ENCODE results near the gene PIN1. TPM values are rescaled to one million over a fixed set of nuclear protein-coding genes. Genes with fewer than 3 reads are reported as not detected.

The PIN1 gene
- total and polyA plus RNA-seq, 2 of the 8 experiments (the other 6 are each of a cell fraction or from before 2014, with no cell fraction given) = 78.3 to 90.8 TPM

- Histone ChIP-seq H3K23ac (ENCODE audit: insufficient read length) (no peak overlapping the region), H2BK20ac (ENCODE audit: low read length) (no peak overlapping the region), H3K4ac (replicated peaks; ENCODE audit: insufficient read length, low read depth, low read length) (no peak overlapping the region), H3K14ac (ENCODE audit: insufficient read length) (no peak overlapping the region), H2BK120ac (replicated peaks; ENCODE audit: low read depth, low read length) (no peak overlapping the region), H3K36me3 (ENCODE audit: control insufficient read depth in 2 of 4, insufficient read depth in 4 of 4, low read length in 3 of 4) (peaks cover 0 to 12% (median 9%) of the 10 kb centered on the region in 4 experiments; a peak in 5 of 8 replicates), H3K9me3 (ENCODE audit: insufficient read depth in 2 of 2, low read depth in 1 of 2, low read length in 1 of 2) (no peaks in the 10 kb centered on the region), H3K23me2 (ENCODE audit: low read depth, low read length) (no peaks in the 10 kb centered on the region), H2BK12ac (ENCODE audit: low read depth, low read length) (no peak overlapping the region), H3K4me1 (replicated peaks in 1 of 4; ENCODE audit: control insufficient read depth in 3 of 4, insufficient read depth in 4 of 4, low read length in 3 of 4) (no peaks in the 10 kb centered on the region; a peak in 1 of 7 replicates), H3K27ac (ENCODE audit: low read depth, low read length) (no peak overlapping the region), H4K91ac (replicated peaks; ENCODE audit: insufficient read length, low read length) (no peak overlapping the region), H2AK5ac (ENCODE audit: low read depth, low read length) (no peak overlapping the region), H2BK5ac (ENCODE audit: low read depth, low read length) (no peak overlapping the region), H4K8ac (ENCODE audit: extremely low read depth, insufficient read depth, low read length) (no peak overlapping the region), H2AFZ (ENCODE audit: low read length) (no peak overlapping the region), H2BK15ac (ENCODE audit: low read length) (no peak overlapping the region), H3K18ac (ENCODE audit: extremely low read depth, low read length) (no peak overlapping the region), H3K9ac (replicated peaks in 1 of 4; ENCODE audit: extremely low read depth in 1 of 4, low read depth in 3 of 4, low read length in 3 of 4) (no peak overlapping the region), H3K56ac (replicated peaks; ENCODE audit: insufficient read length, low read depth, low read length) (no peak overlapping the region), H3K4me2 (ENCODE audit: insufficient read depth in 1 of 2, low read depth in 2 of 2, low read length in 2 of 2) (no peak overlapping the region), H3K4me3 (ENCODE audit: extremely low read depth in 1 of 4, insufficient read depth in 2 of 4, low read depth in 3 of 4, low read length in 4 of 4) (no peak overlapping the region), H3K27me3 (replicated peaks in 1 of 4; ENCODE audit: control insufficient read depth in 3 of 4, extremely low read depth in 1 of 4, insufficient read depth in 3 of 4, low read length in 3 of 4) (no peaks in the 10 kb centered on the region), H3K79me1 (ENCODE audit: low read depth, low read length) (no peaks in the 10 kb centered on the region; the same call in 1 of the 2 replicates), H4K5ac (ENCODE audit: insufficient read length, low read depth, low read length) (no peak overlapping the region), H4K20me1 (replicated peaks in 1 of 2; ENCODE audit: control insufficient read depth in 1 of 2, insufficient read depth in 2 of 2, low read length in 2 of 2) (peaks cover 1 to 5% of the 10 kb centered on the region in 2 experiments), H3K79me2 (ENCODE audit: control insufficient read depth in 1 of 2, insufficient read depth in 2 of 2, low read length in 2 of 2) (no peaks in the 10 kb centered on the region)
- no peak for FAIRE-seq
- POLR2A ChIA-PET (ENCODE audit: partially characterized antibody) = interaction anchor here (1.2 to 1.7 kb wide), 2 partner anchors 10 to 12 kb away, joined by 3 to 4 read pairs; no protein-coding TSS in a partner anchor
- CTCF ChIA-PET (ENCODE audit: partially characterized antibody) = interaction anchor here (1.2 to 3.5 kb wide), 2 partner anchors 8 to 11 kb away, joined by 3 to 18 read pairs; no protein-coding TSS in a partner anchor
- DNase-seq (ENCODE audit: low read depth in 1 of 2, low spot score in 2 of 2) = no peak
- no peak for TF ChIP-seq KDM5A (IDR thresholded peaks at IDR 0.05; ENCODE audit: low read length)
- no peak for TF ChIP-seq RAD21 (IDR thresholded peaks at IDR 0.05 in 1 of 2, conservative IDR thresholded peaks at IDR 0.05 in 1 of 2; ENCODE audit: low read depth in 2 of 2, low read length in 2 of 2)
- no peak for TF ChIP-seq RXRA (IDR thresholded peaks at IDR 0.05; ENCODE audit: insufficient read depth, low read depth, low read length)
- TF ChIP-seq FOSL1 (IDR thresholded peaks at IDR 0.05; ENCODE audit: insufficient read depth, low read depth, low read length) = no peak
- TF ChIP-seq RBBP5 (IDR thresholded peaks at IDR 0.05; ENCODE audit: borderline replicate concordance, low read depth, low read length) = no peak
- TF ChIP-seq SRF (IDR thresholded peaks at IDR 0.05; ENCODE audit: low read depth, low read length) = no peak
- no peak for TF ChIP-seq CHD1 (IDR thresholded peaks at IDR 0.05; ENCODE audit: low read depth, low read length)
- no peak for TF ChIP-seq GABPA (IDR thresholded peaks at IDR 0.05; ENCODE audit: borderline replicate concordance, insufficient read depth, low read length)
- no peak for TF ChIP-seq CTCF (IDR thresholded peaks at IDR 0.05; ENCODE audit: control extremely low read depth in 1 of 3, insufficient read depth in 1 of 3, low read depth in 1 of 3, low read length in 3 of 3)
- TF ChIP-seq JUND (IDR thresholded peaks at IDR 0.05; ENCODE audit: low read length) = no peak
- no peak for TF ChIP-seq POU5F1 (IDR thresholded peaks at IDR 0.05; ENCODE audit: low read depth, low read length)
- TF ChIP-seq MAX (IDR thresholded peaks at IDR 0.05) = no peak
Measured at GRCh38 chr19:9858766-9859165, 23.6 kb downstream of the PIN1 start.
